Lung (tissue), 12 donors: ENCODE data around the gene DPH1. TPM values are rescaled to one million over a fixed set of nuclear protein-coding genes. Genes with fewer than 3 reads are reported as not detected.

Experiments used
- ATAC-seq: fragments of 200-7000 bp; cut with Tn5 transposase; one replicate; pipeline ENCODE4 v1.9.1; 2020; ENCODE audit warnings: moderate number of reproducible peaks; ENCODE audit not compliant: insufficient read depth, low FRiP score
- DNase-seq, 3 donors: peaks; one replicate each; pipeline ENCODE4 v3.0.0-alpha.2; 2013 to 2017
- H3K27ac ChIP-seq, 2 donors: one replicate each; pipeline ENCODE4 v1.5.1; 2013; ENCODE audit warnings: mild to moderate bottlenecking in 2 of 2, moderate library complexity in 2 of 2, control low read depth in 1 of 2, inconsistent platforms in 1 of 2, low read depth in 1 of 2, low read length in 1 of 2
- H3K27me3 ChIP-seq, 3 donors: one replicate each; pipeline ENCODE4 v1.5.1; 2013; ENCODE audit warnings: low read length in 2 of 3; ENCODE audit not compliant: control insufficient read depth in 3 of 3, insufficient read depth in 3 of 3
- H3K36me3 ChIP-seq, 4 donors: one replicate each; pipeline ENCODE4 v1.5.1; 2013; ENCODE audit warnings: low read length in 4 of 4, mild to moderate bottlenecking in 1 of 4, moderate library complexity in 1 of 4; ENCODE audit not compliant: control insufficient read depth in 4 of 4, insufficient read depth in 4 of 4
- H3K4me1 ChIP-seq, 5 donors: one replicate each; pipeline ENCODE4 v1.5.1; 2013; ENCODE audit warnings: low read length in 5 of 5, mild to moderate bottlenecking in 2 of 5, moderate library complexity in 1 of 5; ENCODE audit not compliant: control insufficient read depth in 5 of 5, insufficient read depth in 5 of 5
- H3K4me3 ChIP-seq: one replicate; pipeline ENCODE4 v1.5.1; 2013; ENCODE audit warnings: mild to moderate bottlenecking, control low read depth, moderate library complexity
- H3K9ac ChIP-seq, 2 donors: one replicate each; pipeline ENCODE4 v1.5.1; 2013; ENCODE audit warnings: low read length in 2 of 2, control low read depth in 1 of 2; ENCODE audit not compliant: insufficient read depth in 1 of 2
- H3K9me3 ChIP-seq, 4 donors: one replicate each; pipeline ENCODE4 v1.5.1; 2013; ENCODE audit warnings: low read length in 3 of 4, mild to moderate bottlenecking in 1 of 4, moderate library complexity in 1 of 4; ENCODE audit not compliant: control insufficient read depth in 4 of 4, insufficient read depth in 3 of 4
- CTCF ChIP-seq: IDR thresholded peaks from 2 replicates; pipeline ENCODE4 v1.5.1; 2012; ENCODE audit warnings: mild to moderate bottlenecking; ENCODE audit errors: control extremely low read depth, extremely low read depth
- WGBS, 2 donors: extraction: QIAGEN DNeasy Blood & Tissue Kit; methylation state at CpG; one replicate each; pipeline ENCODE4 v1.1.7; 2013; 5-methylcytosine and 5-hydroxymethylcytosine counted together
- polyA plus RNA-seq, 2 donors: library from polyadenylated mRNA; stranded (reverse); fragments of 200-250 nt; gene quantifications; one replicate each; pipeline ENCODE4 v1.2.1, GENCODE V29; 2013
- total RNA-seq, 2 donors: library from RNA; depleted of rRNA in 1 of 2; stranded (reverse); fragments of >200 nt in 1 of 2; gene quantifications; one replicate each; pipeline ENCODE4 v1.2.1, GENCODE V29; 2014 to 2021
- donor health status: control.
- donor health status: control.
- donor health status: Bipolar disorder and iron deficiency.
- donor health status: healthy.
- donor health status: DM: yes; HTN: yes; CAD: no.

The DPH1 gene
- total and polyA plus RNA-seq, 4 donors: 21.1 to 37.8 (median 27.2) TPM

GRCh38 chr17:2050300-2051060 lies 20.5 kb downstream of the DPH1 start:
- peak overlapping the region; percentile 48 for H3K4me3 ChIP-seq
- peak; percentile 28 for ATAC-seq
- H3K9ac ChIP-seq: no peak overlapping the region
- H3K4me1 ChIP-seq: peaks cover 7 to 24% (median 14%) of the 10 kb centered on the region in 5 donors
- no peaks in the 10 kb centered on the region for H3K9me3 ChIP-seq
- H3K27ac ChIP-seq: no peak overlapping the region
- WGBS, 2 donors: 1% methylated on average over 20 to 88 of the region's 88 CpGs
- DNase-seq: peak; percentile 72 to 86 (median 78)
- TF ChIP-seq CTCF: no peak
- no peaks in the 10 kb centered on the region for H3K36me3 ChIP-seq
- H3K27me3 ChIP-seq: peaks cover 0 to 10% (median 2%) of the 10 kb centered on the region in 3 donors

- Histone ChIP-seq H3K9me3 (no peaks in the 10 kb centered on the region), H3K27me3 (peaks cover 0 to 10% (median 2%) of the 10 kb centered on the region in 3 donors), H3K36me3 (no peaks in the 10 kb centered on the region), H3K4me3 (no peak overlapping the region), H3K27ac (no peak overlapping the region), H3K4me1 (peaks cover 7 to 24% (median 16%) of the 10 kb centered on the region in 5 donors), H3K9ac (no peak overlapping the region)
- WGBS, 2 donors: 6 to 8% methylated on average over 72 to 81 of the region's 81 CpGs
- ATAC-seq (no peak), DNase-seq (peak in 2 of 3 donors; percentile 61 to 63)
- TF ChIP-seq CTCF: no peak
Measured at GRCh38 chr17:2051061-2051932, 21.3 kb downstream of the DPH1 start.

- ATAC-seq (no peak), DNase-seq (peak in 2 of 3 donors; percentile 19 to 34)
- H3K4me3 ChIP-seq: no peak overlapping the region
- TF ChIP-seq CTCF: no peak
- no peak overlapping the region for H3K9ac ChIP-seq
- WGBS, 2 donors: 53 to 58% methylated on average over 14 of the region's 14 CpGs
- peaks cover 0 to 4% (median 0%) of the 10 kb centered on the region in 4 donors for H3K36me3 ChIP-seq
- peaks cover 0 to 10% (median 2%) of the 10 kb centered on the region in 3 donors for H3K27me3 ChIP-seq
- peaks cover 7 to 24% (median 19%) of the 10 kb centered on the region in 5 donors for H3K4me1 ChIP-seq
- no peaks in the 10 kb centered on the region for H3K9me3 ChIP-seq
- no peak overlapping the region for H3K27ac ChIP-seq
Measured at GRCh38 chr17:2051933-2052559, 22.1 kb downstream of the DPH1 start.
